Ovary (tissue), 9 donors: ENCODE measurements around the gene NPAS3. TPM values are rescaled to one million over a fixed set of nuclear protein-coding genes. Genes with fewer than 3 reads are reported as not detected.
A peak's percentile ranks its signal among the peaks of the same experiment; 100 is the strongest.

Experiments
- DNase-seq, 5 donors: peaks; one replicate each; pipeline ENCODE4 v3.0.0-alpha.2; 2019 to 2020
- H3K27ac ChIP-seq, 2 donors: fragments of 200-600 bp; one replicate each; pipeline versions ENCODE4 v1.5.1 to v1.8.0; 2019 to 2022
- H3K27me3 ChIP-seq: fragments of 200-600 bp; one replicate; pipeline ENCODE4 v1.8.0; 2022
- H3K36me3 ChIP-seq: fragments of 200-600 bp; sonication (generic); one replicate; pipeline ENCODE4 v1.5.1; 2019
- H3K4me1 ChIP-seq: one replicate; pipeline ENCODE4 v1.8.1; 2013; ENCODE audit warnings: mild to moderate bottlenecking, moderate library complexity; ENCODE audit not compliant: insufficient read depth
- H3K4me3 ChIP-seq: fragments of 200-600 bp; sonication (generic); one replicate; pipeline ENCODE4 v1.5.1; 2017
- H3K9me3 ChIP-seq, 2 donors: fragments of 200-600 bp in 1 of 2; sonication (generic) in 1 of 2; one replicate each; pipeline versions ENCODE4 v1.5.1 to v1.8.1; 2013 to 2019; ENCODE audit warnings: mild to moderate bottlenecking in 1 of 2, moderate library complexity in 1 of 2
- CTCF ChIP-seq, 3 donors: fragments of 450-650 bp in 2 of 3; fragments of 200-600 bp in 1 of 3; IDR thresholded peaks; one replicate each; pipeline versions ENCODE4 v1.5.1 to v1.8.0; 2016 to 2022; ENCODE audit warnings: antibody characterized with exemption in 3 of 3, mild to moderate bottlenecking in 1 of 3
- EP300 ChIP-seq: sonication (generic); formaldehyde crosslinking; IDR thresholded peaks from one replicate; pipeline ENCODE4 v1.6.1; 2017; ENCODE audit warnings: antibody characterized with exemption
- POLR2A ChIP-seq: fragments of 450-650 bp; IDR thresholded peaks from one replicate; pipeline ENCODE4 v1.6.1; 2017; ENCODE audit warnings: antibody characterized with exemption, mild to moderate bottlenecking, moderate library complexity
- WGBS, 3 donors: extraction: QIAGEN DNeasy Blood & Tissue Kit in 1 of 3; methylation state at CpG; one replicate each; pipeline versions ENCODE4 v1.1.5 to v1.1.7; 2013 to 2017; 5-methylcytosine and 5-hydroxymethylcytosine counted together
- intact Hi-C, 4 donors: fragments of 100-400 bp; cut with DNase I; formaldehyde crosslinking; loops; one replicate each; pipeline versions ENCODE4 v1.11.0 to v1.15.1; 2022 to 2023
- polyA plus RNA-seq, 2 donors: library from polyadenylated mRNA; stranded (reverse); fragments of 200-250 nt in 1 of 2; fragments of 350-450 nt in 1 of 2; fragmentation: Illumina TruSeq in 1 of 2; extraction: RNeasy Lipid Tissue Mini Kit (QIAGEN cat#74804) in 1 of 2; gene quantifications; one replicate each; pipeline ENCODE4 v1.2.3, GENCODE V29; 2013 to 2014
- total RNA-seq, 7 donors: library from RNA; depleted of rRNA in 2 of 7; stranded (reverse); fragments of >200 nt in 2 of 7; fragmentation: NEBNext Ultra II Directional in 3 of 7; extraction: Animal tissue kit (Norgen Biotek cat#: 25700) in 3 of 7; gene quantifications; one replicate each; pipeline versions ENCODE4 v1.1.0 to v1.2.4, GENCODE V29; 2016 to 2023
- donor health status: DM: no; HTN: no; CAD: no; lungs with moderate emphysema.
- donor health status: DM: no; HTN: no; CAD: no.
- donor health status: Bipolar disorder and iron deficiency.
- donor health status: DM: yes; HTN: yes; CAD: no.
- donor health status: DM: no; HTN: no; CAD: no.
- donor health status: DM: yes; HTN: yes; CAD: no.

NPAS3 gene
- total and polyA plus RNA-seq, 9 donors: 1.9 to 15.4 (median 11.4) TPM

GRCh38 chr14:33451211-33451610 lies 512.5 kb downstream of the NPAS3 start:
- H3K9me3 ChIP-seq: no peaks in the 10 kb centered on the region
- DNase-seq: peak in 1 of 5 donors; percentile 28
- no peak overlapping the region for H3K27ac ChIP-seq
- peaks cover 7% of the 10 kb centered on the region for H3K4me1 ChIP-seq
- no peak for TF ChIP-seq EP300
- TF ChIP-seq POLR2A: no peak
- TF ChIP-seq CTCF (IDR thresholded peaks at IDR 0.05): no peak
- H3K4me3 ChIP-seq: no peak overlapping the region
- no peaks in the 10 kb centered on the region for H3K27me3 ChIP-seq
- WGBS, 3 donors: 46 to 52% (median 49%) methylated on average over 3 of the region's 3 CpGs
- intact Hi-C loops: no loop called here
- H3K36me3 ChIP-seq: no peaks in the 10 kb centered on the region

DNA sequence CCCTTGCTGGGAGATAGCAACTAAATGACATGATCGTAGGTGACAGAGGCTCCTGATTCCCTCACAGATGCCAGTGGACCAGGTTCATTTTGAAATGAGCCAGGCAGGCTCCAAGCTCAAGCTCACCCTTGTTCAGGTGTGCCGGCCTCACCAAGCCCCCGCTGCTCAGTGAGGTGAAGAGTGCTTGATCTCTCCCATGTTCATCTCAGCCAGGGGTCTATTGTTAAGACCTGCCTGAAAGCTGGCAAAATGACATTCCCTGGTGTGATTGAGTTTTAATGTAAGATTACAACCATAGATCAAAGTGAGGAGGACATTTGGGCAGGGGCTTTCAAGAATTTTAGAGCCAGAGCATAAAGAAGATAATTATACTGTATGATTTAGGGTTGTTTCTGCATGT lies 514.3 kb downstream of the NPAS3 start:
- Histone ChIP-seq H3K27ac (no peak overlapping the region), H3K27me3 (no peaks in the 10 kb centered on the region), H3K4me1 (peaks cover 7% of the 10 kb centered on the region), H3K4me3 (no peak overlapping the region), H3K9me3 (no peaks in the 10 kb centered on the region), H3K36me3 (no peaks in the 10 kb centered on the region)
- TF ChIP-seq EP300 (no peak), CTCF (IDR thresholded peaks at IDR 0.05) (no peak), POLR2A (no peak)
- 96 to 97% (median 97%) methylated on average over 3 of the region's 3 CpGs for WGBS, 3 donors
- no peak for DNase-seq
- intact Hi-C loops: no loop called here

- Histone ChIP-seq H3K4me1 (peaks cover 7% of the 10 kb centered on the region), H3K36me3 (no peaks in the 10 kb centered on the region), H3K27me3 (no peaks in the 10 kb centered on the region), H3K4me3 (no peak overlapping the region), H3K27ac (no peak overlapping the region), H3K9me3 (no peaks in the 10 kb centered on the region)
- TF ChIP-seq EP300 (no peak), CTCF (IDR thresholded peaks at IDR 0.05) (no peak), POLR2A (no peak)
- 2 to 18% (median 15%) methylated on average over 1 of the region's 1 CpG for WGBS, 3 donors
- no peak for DNase-seq
- intact Hi-C loops: no loop called here
These were observed 515.4 kb downstream of the NPAS3 start for GRCh38 chr14:33454022-33454595.

GRCh38 chr14:33454707-33455106 lies 516.0 kb downstream of the NPAS3 start:
- intact Hi-C loops: no loop called here
- no peaks in the 10 kb centered on the region for H3K27me3 ChIP-seq
- no peak overlapping the region for H3K4me3 ChIP-seq
- H3K9me3 ChIP-seq: no peaks in the 10 kb centered on the region
- WGBS, 3 donors: 81 to 89% (median 89%) methylated on average over 7 of the region's 7 CpGs
- no peaks in the 10 kb centered on the region for H3K36me3 ChIP-seq
- TF ChIP-seq POLR2A (no peak), CTCF (IDR thresholded peaks at IDR 0.05) (no peak), EP300 (no peak)
- no peak for DNase-seq
- peaks cover 7% of the 10 kb centered on the region for H3K4me1 ChIP-seq
- H3K27ac ChIP-seq: no peak overlapping the region
